Gastroesophageal sphincter (tissue), 3 donors: Measurements from ENCODE around the gene PBRM1.

ENCODE experiments used
- CTCF ChIP-seq, 4 experiments: fragments of 200-600 bp in 2 of 4; fragments of 450-650 bp in 2 of 4; sonication (generic) in 1 of 4; IDR thresholded peaks; one replicate each; pipeline ENCODE4 v1.5.1; 2017 to 2019; ENCODE audit warnings: antibody characterized with exemption in 4 of 4, mild to moderate bottlenecking in 2 of 4, moderate library complexity in 2 of 4
- EP300 ChIP-seq: sonication (generic); formaldehyde crosslinking; IDR thresholded peaks from one replicate; pipeline ENCODE4 v1.6.1; 2017; ENCODE audit warnings: antibody characterized with exemption, mild to moderate bottlenecking

GRCh38 chr3:52620580-52620979 lies 65.1 kb downstream of the PBRM1 start:
- TF ChIP-seq CTCF (IDR thresholded peaks at IDR 0.05) (no peak), EP300 (no peak)
